Measurements from ENCODE around the gene TBC1D2.

TBC1D2 gene

DNA sequence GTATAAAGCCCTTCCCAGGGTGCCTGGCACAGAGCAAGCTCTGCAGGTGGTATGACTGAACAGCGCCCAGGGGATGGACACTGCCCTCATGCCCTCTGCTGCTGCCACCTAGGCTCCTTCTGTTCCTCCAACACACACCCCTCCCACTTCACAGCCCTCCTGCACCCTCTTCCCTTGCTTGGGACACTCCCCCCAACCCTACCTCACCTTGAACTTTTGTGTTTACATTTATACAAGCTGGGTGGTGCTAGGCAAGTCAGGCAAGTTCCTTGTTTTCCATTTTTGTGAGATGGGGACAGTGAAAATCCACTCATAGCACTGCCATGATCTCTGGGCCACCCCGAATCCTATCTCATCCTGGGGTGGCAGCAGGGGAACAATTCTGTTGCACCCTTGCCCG is 44.2 kb downstream of the TBC1D2 start:
- DNase-seq: no peak

DNA sequence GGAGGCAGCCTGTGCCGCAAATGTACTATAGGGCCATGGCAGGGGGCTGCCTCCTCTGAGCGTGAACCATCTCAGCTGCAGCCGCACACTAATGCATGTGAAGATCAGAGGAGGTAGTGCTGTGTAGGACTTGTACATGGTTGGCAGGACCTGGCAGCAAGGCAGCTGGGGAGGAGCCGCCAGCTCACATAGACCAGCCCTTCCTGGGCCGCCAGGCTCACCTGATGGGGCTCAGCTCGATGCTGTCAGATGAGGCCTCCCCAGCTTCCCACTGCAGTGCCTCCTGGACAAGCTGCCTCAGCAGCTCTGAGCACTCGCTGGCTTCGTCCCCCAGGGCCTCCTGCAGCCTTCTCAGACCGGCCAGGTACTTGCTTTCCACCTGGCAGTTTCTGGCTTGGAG is 45.0 kb downstream of the TBC1D2 start:
- no peak for DNase-seq

DNA sequence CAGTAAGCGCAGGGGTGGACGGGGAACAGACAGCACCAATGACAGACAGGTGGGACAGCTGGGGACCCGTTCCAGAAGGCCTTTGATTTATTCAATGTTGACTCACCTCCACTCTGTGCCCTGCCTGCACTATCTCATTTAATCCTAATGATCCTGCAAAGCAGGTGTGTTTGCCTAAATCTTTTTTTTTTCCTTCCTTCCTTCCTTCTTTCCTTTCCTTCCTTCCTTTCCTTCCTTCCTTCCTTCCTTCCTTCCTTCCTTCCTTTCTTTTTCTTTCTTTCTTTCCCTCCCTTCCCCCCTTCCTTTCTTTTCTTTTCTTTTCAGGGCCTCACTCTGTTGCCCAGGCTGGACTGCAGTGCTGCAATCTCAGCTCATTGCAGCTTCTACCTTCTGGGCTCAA is 45.9 kb downstream of the TBC1D2 start:
- no peak for DNase-seq

DNA sequence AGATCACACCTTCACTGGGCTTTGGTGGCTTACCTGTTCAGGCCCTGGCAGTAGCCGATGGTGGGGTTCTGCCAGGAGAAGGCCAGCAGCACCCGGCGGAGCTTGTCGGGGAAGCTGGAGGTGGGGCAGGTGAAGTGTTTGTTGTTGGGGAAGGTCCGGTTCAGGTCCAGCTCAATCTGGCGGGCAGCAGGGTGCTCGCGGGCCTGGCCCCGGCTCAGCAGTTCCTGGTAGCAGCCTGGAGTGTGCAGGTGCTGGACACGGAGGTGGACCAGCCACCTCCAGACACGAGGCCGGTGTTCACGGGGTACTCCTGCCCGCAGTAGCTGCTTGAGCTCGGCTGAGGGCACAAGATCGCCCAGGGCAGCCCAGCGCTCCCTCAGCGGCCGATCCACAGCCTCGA is 46.8 kb downstream of the TBC1D2 start:
- no peak for DNase-seq

DNA sequence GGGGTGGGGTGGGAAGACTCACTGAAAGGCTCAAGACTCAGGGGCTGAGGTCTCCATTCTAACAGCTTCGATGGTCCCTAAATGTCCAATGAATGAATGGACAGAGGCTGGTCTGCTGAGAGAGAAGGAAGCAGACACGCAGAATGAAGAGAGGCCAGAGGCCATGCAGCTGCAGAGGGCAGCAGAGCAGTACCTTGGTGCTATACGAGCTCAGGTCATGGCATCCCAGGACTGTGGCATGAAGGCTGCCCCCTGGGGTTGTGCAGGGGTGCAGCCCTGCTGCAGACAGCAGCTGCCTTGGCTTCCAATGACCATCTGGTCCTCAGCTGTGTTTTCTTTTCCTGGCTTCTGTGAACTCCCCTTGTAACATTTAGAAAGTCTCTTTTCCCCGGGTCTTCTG is 47.8 kb downstream of the TBC1D2 start:
- DNase-seq: no peak

DNA sequence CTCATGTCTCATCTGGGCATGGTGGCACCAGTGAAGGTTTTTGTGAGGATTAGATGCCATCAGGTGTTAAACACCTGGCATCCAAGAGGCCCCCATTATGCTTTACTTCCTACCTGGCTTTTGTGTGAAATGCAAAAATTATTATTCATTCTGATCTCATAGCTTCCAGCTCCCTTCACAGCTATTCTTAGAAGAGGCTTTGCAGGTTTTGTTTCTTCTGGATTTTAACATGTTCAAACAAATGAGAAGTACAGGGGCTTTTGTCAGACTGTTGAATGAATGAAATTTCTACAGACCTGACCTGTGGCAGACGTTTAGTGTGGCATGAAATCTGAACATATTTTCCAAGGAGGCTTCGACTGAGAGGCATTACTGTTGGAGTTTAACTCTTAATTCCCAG is 48.7 kb downstream of the TBC1D2 start:
- no peak for DNase-seq

- DNase-seq: no peak
Observed at GRCh38 chr9:98204692-98205091, 50.8 kb downstream of the TBC1D2 start.

- no peak for DNase-seq
Observed at GRCh38 chr9:98203153-98203552, 52.3 kb downstream of the TBC1D2 start.

DNA sequence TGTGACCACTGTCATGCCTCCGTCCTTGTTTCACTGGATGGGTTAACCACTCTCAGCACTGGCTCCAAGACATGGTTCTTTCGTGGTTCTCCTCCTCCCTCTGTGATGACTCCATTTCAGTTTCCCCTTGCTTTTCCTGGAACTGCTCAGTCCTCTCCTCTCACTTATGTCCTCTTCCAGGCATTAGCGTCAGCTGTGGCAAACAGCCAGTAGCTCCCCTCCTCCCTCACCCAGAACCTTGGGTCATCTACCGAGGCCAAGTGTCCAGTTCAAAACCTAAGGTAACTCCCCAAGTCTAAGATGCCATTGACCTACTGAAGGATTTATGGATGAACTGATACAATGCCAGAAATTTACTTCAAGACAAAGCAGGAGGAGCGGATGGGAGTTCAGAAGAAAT is 53.2 kb downstream of the TBC1D2 start:
- DNase-seq: no peak

DNA sequence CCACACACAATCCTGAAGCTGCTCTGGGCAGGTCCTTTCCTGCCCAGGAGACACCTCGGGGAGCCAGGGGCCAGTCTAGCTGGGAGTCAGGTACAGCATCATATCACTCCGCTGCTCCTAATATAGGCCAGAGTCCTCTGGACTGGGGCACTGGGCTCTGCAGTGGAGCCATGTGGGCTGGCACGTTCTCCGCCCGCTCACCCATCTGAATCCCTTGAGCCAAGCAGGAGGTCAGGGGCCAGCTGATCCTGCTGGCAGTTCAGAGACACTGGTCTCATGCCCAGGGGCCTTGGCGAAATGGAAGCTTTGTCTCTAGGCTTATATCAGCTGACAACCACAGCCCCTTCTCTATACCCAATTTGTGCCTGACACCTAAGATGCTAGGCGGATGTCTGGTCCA is 53.7 kb downstream of the TBC1D2 start:
- no peak for DNase-seq

GRCh38 chr9:98201102-98201501 is 54.3 kb downstream of the TBC1D2 start:
- DNase-seq: no peak

DNA sequence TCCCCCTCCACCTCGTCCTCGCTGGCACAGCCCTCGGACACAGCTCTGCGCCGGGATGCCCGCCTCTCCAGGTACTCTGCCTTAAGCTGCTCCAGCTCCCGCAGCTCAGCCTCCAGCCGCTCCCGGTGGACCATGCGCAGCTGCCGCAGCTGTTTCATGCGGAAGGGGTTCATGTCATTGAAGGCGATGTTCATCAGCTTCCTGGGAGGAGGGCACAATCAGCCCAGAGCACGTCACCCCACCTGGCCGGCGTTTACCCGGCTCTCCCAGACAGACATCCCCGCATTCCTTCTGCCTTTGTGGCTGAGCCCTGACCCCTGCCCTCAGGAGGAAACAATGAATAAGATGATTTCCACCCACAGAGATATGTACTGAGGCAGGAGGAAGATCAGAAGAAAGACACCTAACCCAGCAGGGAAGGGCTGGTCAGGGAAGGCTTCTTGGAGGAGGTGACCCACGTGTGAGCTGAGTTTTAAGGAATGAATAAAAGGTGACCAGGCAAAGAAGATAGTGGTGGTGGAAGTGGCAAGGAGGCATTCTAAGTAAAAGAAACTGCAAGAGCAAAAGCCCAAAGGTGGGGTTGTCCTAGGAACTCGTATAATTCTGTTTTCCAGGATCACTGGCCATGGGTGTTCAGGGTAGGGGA is 55.9 kb downstream of the TBC1D2 start:
- DNase-seq: no peak

DNA sequence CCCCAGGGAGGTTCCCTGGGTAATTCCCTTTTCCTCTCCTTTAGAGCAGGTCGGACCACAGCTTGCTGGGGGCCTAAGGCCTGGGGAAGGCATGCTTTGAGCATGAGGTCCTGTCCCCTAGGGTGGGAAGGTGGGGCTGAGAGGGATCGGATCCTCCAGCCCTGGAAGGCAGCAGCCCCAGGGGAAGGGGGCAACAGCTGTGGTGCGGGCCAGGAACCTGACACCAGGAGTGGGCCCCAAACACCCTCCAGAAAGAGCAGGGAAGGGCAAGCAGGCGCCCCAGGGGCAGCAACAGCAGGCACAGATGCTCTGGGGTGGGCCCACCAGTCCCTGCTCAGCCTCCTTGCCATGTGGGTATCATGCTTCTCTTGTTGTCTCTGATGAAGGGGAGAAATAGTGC is 59.8 kb downstream of the TBC1D2 start:
- no peak for DNase-seq

DNA sequence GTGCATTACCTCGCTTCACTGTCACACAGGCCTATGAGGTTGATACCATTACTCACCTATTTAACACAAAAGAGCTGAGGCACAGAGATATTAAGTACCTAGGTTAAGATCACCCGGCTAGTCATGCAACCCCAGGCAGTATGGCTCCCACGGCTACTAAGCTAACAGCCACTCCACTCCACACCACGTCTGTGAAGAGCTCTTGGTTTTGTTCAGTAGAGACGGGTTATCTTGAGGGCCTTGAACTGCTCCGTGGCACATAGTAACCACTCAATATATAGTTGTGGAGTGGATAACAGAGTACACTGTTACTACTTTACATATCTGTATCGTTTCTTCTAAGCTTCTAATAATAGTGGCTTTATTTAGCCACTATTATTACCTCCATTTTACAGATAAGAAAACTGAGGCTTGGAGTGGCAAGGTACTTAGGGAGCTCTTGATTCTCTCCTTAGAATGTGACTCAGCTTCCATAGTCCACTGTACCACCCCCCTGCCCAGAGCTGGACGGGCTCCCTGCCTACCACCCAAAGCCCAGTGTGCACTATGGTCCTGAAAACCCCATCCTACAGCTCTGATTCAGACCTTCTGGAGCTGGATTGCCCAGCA is 62.0 kb downstream of the TBC1D2 start:
- DNase-seq: no peak

DNA sequence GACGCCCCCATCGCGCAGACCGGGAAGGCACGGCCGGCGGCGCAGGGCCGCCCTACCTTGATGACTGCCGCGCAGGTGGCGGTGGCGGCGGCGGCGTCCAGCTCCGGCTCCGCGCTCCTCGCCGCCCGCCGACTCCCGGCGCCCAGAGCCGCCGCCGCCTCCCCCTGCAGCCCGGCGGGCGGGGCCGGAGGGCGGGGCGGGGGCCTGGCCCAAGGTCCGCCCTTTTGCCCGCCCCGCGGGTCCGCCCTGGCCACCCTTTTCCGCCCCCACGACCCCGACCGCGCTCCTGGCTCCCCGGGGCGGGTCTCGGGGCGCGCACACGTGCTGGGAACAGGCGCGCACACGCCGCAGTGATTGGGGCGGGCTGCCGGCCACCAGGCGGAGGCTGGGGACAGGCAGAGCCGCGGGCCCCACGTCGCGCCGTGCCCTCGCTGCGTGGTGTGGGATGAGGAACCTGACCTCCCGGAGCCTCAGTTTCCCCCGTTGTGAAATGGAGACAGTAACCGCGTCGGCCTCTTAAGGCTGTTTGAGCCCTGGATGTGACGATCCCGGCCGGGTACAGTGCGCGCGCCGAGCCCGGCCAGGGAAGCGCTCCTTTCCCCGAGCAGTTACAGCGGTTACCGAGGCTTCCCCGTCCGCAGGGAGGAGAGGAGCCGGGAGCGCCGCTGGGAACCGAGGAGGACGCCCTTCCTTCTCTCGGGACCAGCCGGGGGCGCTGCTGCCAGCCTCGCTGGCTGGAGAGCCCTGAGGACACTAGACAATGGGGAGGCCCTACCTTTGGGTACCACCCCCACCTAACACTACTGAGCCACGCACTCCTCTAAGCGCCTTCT is 62.7 kb downstream of the TBC1D2 start, which contains the start of gene CORO2A:
Gene CORO2A (minus strand): TSS at position 135 of the 833 bp plus-strand sequence. CDS start 34,977 bp downstream, outside the sequence.
- DNase-seq: no peak

DNA sequence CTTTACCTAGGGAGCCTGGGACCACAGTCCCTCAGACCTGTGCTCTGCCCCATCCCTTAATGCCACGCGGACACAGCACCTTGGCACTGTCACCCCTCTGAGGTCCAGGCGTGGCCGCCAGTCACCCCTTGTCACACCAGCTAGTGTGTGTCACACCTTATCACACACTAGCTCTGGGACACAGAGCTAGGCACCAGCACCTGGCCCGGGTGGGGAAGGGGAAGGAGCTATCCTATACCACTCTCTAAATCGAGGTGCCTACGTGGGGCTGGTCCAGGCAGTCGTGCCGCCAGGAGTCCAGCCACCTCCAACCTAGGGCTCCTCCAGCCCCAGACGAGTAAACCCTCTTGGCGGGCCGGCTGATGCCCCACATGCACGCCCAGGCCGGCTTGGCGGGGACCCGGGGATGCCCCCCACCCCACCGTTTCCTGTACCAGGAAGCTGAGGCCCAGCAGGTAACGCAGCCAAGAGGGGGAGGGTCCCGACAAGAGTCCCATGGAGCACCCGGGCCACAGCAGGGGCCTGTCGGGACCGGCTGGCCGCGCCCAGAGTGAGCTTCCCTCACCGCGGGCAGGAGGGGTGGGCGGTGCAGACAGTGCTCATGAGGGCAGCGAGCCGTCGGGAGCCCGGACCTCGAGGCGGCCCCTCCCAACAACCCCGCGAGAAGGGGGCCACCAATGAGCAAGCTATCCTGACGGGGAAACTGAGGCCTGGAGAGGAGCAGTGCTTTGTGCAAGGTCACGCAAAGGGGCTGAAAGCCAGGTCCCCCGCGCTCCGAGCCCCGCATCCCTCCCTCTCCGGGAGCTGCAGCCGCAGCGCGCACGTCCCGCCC is 63.6 kb downstream of the TBC1D2 start:
- no peak for DNase-seq

GRCh38 chr9:98191181-98191608 is 64.3 kb downstream of the TBC1D2 start:
- no peak for DNase-seq

DNA sequence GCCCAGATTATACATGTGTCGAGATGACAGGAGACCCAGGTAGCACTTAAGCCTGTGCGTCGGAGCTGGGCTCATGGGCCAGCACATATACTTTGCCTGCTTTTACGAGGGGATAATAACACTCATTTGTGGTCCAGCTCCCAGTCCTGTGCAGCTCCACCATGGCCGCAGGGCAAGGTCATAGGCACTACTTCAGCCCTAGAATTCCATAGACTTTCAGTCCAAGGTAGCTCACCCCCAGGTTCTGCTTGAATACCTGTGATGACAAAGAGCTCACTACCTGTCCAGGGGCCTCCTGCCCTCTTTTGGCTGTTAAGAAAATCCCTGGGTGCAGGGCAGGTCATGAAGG is 64.7 kb downstream of the TBC1D2 start:
- DNase-seq: no peak

GRCh38 chr9:98189412-98189811 is 66.0 kb downstream of the TBC1D2 start:
- no peak for DNase-seq

GRCh38 chr9:98187926-98188325 is 67.5 kb downstream of the TBC1D2 start:
- no peak for DNase-seq

- DNase-seq: no peak
Observed at GRCh38 chr9:98186236-98186635, 69.2 kb downstream of the TBC1D2 start.

GRCh38 chr9:98185611-98186171 is 69.8 kb downstream of the TBC1D2 start:
- DNase-seq: no peak

DNA sequence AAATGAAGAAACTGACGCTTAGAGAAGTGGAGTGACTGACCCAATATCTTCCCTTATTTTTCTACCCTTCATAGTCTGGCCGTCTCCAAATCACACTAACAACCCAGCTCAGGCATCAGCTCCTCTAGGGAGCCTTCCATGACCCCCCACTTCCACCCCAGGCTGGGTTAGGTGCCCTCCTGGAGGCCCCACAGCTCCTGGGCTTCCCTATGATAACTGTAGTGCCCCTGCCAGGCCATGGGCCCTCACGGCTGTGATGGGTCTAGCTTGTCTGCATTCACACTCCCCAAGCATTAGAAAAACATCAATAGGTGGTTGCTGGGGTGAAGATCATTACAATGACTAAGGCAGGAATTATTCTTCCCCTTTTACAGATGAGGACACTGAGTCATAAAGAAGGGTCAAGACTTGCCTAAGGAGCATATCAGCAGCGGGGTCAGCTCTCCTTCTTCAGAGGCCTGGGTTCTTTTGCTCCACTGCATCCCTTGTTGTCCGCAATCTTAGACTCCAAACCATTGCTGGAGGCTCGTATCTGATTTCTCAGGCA is 70.4 kb downstream of the TBC1D2 start:
- DNase-seq: no peak
